CD4-positive, alpha-beta T cell treated with Interleukin-2 at 100 ng/mL for 4 hours (primary cell): ENCODE results near the gene DYNC2I2.
"Not testable (repeated sequence)": the region's sequence is repeated elsewhere in the genome, so short reads cannot be mapped to it uniquely, and the experiment has no call there.

Experiments
- DNase-seq: peaks from one replicate; pipeline ENCODE4 v3.0.0-alpha.2; 2020; ENCODE audit warnings: low spot score

DYNC2I2 gene

DNA sequence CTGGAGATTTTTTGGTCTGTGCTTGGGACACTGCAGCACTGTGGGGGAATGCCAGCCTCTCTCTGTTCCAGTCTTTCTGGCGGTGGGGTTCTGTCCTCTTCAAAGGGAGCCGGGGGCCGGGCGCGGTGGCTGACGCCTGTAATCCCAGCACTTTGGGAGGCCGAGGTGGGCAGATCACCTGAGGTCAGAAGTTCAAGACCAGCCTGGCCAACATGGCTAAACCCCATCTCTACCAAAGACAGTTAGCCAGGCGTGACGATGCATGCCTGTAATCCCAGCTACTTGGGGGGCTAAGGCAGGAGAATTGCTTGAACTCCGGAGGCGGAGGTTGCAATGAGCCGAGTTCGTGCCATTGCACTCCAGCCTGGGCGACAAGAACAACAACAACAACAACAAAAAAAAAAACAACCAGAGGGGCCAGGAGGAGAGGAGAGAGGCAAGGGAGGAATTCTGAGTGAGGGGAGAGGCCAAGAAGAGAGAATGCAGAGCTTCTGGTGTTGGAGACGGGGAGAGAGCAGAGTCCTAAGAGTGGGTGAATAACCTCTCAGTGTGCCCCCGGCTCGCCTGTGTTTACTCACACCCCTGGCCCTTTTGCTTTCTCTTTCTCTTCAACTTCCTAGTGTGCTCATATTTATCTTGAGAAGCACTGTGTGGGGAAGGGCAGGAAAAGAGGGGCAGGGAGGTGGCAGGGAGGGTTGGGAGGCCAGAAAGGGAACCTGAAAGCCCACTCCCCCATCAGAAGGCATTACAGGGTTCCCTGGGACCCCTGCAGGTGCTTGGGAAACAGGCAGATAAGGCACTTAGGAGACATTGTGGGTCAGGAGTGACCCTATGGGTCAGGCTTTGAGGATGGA lies 29.2 kb upstream of the DYNC2I2 start:
- peak; percentile 65 for DNase-seq

DNA sequence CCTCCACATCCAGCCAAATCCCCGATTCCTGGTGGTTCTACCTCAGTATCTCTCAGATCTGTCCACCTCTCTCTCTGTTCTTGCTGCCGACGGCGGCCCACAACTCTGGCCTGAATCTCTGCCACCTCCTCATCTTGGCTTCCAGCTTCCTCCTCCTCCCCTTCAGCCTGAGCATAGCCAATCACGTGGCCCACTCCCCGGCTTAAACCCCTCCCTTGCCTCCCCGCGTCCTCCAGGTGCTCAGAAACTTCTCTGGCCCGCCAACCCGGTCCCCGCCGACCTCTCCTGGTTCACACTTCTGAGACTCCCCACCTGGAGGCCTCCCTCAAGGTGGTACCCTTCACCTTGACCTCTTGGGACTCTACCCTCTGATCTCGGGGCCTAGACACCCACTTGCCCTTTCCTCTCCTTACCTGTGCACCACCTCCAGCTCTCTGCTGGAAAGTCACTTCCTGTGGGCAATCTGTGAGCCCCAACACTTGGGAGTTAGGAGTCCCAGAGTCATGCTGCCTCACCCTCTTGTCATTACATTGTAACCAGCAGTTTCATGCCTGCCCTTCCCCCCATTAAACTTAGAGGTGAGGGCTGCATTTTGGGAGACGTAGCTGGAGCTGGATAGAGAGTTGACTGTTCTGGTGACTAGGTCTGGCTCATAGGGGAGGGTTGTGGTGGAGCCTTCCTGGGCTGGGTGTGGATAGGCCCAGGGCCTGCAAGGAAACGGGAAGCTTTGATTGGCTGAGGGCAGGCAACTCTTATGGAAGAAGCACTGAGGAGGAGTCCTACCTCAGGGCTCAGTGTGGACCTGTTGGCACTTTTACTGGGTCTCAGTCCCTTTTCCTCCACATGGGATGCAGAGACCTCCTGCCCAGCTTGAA lies 27.9 kb upstream of the DYNC2I2 start:
- peak; percentile 78 for DNase-seq

DNA sequence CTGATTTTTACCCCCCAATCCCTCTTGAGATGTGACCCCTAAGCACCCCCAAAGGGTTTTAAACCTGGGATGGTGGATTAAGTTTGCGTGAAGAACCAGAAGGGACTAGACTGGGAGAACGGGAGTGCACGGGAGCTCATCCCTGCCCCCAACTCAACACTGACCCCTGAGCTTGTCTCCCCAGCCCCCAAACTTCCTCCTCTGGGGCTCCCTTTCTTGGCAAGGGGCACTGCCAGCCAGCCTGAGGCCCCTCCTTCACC lies 27.3 kb upstream of the DYNC2I2 start:
- no peak for DNase-seq

DNA sequence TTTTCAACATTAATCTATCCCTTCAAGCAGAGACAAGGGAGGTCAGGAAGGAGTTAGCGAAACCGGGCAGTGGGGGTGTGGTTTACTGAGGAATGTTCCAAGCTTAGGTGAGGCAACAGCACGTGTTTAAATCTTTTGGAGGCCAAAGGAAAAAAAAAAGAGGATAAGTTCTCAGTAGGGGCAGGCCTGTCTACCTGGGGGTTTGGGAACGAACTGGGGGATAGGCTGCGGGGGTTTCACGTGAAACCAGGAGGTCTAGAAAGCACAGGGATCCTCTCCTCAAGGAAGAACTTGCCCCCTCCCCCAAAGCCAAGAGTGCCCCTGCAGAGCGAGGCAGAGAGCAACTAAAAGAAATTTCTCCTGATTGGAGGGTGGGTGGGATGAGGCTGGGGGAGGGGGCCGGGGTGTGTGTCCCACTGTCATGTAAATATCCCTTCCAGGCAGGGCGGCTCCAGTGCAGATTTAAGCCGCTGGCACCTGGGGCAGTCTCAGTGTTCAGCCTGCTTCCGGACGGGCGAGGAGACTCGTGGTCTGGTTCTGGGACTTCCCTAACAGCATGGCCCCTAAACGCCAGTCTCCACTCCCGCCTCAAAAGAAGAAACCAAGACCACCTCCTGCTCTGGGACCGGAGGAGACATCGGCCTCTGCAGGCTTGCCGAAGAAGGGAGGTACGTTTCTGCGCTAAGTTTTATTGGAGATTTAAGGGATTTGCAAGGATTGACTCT lies 26.9 kb upstream of the DYNC2I2 start:
- DNase-seq: no peak

DNA sequence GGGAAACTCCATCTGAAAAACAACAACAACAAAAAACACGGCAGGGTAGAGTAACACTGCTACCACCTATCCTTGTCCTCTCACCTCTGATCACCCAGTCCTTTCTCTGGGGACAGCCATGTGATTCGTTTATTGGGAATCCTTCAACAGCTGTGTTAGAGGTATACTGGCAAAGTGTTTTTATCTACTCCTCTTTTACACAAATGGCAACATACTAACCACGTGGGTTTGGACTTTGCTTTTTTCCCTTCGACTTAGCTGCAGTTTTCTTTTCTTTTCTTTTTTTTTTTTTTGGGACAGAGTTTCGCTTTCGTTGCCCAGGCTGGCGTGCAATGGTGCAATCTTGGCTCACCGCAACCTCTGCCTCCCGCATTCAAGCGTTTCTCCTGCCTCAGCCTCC lies 21.1 kb upstream of the DYNC2I2 start:
- DNase-seq: no peak

DNA sequence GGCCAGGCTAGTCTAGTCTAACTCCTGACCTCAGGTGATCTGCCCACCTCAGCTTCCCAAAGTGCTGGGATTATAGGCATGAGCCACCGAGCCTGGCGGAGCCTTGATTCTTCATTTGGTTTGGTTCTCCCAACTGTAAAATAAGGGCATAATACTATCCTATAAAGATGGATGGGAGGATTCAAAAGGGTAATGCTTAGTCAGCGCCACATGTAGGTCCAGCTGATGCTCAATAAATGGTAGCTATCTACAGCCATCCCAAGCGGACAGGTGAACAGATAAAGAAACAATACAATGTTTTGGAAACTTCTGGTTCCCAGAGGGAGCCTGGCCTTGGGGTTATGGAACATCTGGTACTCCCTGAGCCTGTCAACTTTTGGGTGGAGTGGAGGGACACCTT lies 18.7 kb upstream of the DYNC2I2 start:
- DNase-seq: no peak

DNA sequence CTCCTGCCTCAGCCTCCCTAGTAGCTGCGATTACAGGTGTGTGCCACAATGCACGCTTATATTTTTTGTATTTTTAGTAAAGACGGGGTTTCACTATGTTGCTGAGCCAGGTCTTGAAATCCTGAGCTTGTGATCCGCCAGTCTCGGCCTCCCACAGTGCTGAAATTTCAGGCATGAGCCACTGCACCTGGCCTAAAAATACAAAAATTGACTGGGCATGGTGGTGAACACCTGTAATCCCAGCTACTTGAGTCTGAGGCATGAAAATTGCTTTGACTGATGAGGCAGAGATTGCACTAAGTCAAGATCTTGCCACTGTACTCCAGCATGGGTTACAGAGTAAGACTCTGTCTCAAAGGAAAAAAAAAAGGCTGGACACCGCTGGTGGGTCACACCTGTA lies 13.1 kb upstream of the DYNC2I2 start:
- no peak for DNase-seq

DNA sequence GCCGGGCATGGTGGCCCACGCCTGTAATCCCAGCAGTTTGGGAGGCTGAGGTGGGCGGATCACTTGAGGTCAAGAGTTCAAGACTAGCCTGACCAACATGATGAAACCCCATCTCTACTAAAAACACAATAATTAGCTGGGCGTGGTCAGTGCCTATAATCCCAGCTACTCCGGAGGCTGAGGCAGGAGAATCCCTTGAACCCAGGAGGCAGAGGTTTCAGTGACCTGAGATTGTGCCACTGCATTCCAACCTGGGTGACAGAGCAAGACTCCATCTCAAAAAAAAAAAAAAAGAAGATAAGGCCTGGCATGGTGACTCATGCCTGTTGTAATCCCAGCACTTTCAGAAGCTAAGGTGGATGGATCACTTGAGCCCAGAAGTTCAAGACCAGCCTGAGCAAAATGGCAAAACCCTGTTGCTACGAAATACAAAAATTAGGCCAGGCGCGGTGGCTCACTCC lies 9.9 kb upstream of the DYNC2I2 start:
- not testable (repeated sequence) for DNase-seq

DNA sequence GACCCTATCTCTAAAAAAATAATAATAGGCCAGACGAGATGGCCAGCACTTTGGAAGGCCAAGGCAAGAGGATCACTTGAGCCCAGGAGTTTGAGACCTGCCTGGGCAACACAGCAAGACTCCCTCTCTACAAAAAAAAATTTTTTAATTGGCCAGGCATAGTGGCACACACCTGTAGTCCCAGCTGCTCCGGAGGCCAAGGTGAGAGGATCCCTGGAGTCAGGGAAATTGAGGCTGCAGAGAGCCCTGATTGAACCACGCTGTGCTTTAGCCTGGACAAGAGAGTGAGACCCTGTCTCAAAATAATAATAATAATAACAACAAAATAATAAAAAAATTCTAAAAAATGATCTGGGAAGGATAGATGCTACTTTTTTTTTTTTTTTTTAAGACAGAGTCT lies 1.1 kb upstream of the DYNC2I2 start:
- DNase-seq: no peak

DNA sequence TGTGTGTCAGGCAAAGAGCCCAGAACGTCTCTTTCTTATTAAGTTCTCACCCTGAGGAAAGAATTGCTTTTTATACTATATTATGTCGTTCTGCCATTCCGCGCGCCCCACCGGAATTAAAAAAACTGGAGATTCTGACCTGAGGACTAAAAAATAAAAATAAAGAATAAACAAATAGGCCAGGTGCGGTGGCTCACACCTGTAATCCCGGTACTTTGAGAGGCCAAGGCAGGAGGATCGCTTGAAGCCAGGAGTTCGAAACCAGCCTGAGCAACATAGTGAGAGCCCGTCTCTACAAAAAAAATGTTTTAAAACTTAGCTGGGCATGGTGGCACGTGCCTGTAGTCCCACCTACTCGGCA lies 677 bp upstream of the DYNC2I2 start:
- no peak for DNase-seq

DNA sequence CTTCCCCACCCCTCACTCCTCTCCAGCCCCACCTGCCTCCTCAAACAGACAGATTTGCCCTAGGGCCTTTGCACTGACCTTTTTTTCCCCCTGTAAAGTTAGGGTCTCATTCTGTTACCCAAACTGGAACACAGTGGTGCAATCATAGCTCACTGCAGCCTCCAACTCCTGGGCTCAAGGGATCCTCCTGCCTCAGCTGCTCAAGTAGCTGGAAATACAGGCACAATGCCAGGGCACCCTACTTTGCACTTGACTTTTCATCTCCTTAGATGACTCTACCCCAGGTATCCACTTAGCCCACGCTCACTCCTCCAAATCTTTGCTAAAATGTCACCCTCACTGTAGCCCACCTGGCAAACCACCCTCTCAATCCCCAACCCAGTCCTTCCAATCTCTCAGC lies 2.2 kb downstream of the DYNC2I2 start:
- no peak for DNase-seq

DNA sequence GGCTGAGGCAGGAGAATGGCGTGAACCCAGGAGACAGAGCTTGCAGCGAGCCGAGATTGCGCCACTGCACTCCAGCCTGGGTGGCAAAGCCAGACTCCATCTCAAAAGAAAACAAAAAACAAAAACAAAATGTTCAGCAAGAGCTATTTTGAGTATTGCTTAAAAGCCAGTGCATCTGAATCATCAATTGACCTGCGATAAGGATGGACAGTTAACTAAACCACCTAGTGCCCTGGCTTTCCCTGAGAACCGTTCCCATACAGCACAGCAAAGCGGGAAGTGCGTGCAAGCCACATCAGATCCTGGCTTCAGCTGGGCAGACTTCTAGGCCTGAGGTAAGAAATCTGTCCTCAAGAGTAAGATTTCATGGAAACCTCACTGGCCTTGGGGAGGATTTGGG lies 2.7 kb downstream of the DYNC2I2 start:
- no peak for DNase-seq

DNA sequence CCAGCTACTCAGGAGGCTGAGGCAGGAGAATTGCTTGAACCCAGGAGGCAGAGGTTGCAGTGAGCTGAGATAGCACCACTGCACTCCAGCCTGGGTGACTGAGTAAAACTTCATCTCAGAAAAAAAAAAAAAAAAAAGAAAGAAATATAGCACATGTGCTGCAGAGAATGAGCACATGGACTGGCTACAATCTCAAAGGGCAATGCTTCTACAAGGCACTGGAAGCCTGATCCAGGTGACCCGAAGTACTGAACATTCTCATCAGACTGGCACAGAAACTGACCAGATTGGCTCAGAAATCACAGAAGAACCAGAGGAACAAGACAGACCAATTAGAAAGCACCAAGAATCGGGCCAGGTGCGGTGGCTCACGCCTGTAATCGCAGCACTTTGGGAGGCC lies 4.8 kb downstream of the DYNC2I2 start:
- no peak for DNase-seq

DNA sequence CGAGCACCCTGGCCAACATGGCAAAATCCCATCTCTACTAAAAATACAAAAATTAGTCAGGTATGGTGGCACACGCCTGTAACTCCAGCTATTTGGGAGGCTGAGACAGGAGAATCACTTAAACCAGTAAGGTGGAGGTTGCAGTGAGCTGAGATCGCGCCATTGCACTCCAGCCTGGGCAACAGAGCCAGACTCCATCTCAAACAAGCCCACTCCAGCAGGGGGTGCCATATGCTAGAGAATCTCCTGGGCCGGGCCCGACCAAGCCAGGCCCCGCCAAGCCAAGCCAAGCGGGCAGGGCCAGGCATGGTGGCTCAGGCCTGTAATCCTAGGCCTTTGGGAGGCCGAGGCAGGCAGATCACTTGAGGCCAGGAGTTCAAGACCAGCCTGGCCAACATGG lies 8.4 kb downstream of the DYNC2I2 start:
- peak; percentile 67 for DNase-seq

DNA sequence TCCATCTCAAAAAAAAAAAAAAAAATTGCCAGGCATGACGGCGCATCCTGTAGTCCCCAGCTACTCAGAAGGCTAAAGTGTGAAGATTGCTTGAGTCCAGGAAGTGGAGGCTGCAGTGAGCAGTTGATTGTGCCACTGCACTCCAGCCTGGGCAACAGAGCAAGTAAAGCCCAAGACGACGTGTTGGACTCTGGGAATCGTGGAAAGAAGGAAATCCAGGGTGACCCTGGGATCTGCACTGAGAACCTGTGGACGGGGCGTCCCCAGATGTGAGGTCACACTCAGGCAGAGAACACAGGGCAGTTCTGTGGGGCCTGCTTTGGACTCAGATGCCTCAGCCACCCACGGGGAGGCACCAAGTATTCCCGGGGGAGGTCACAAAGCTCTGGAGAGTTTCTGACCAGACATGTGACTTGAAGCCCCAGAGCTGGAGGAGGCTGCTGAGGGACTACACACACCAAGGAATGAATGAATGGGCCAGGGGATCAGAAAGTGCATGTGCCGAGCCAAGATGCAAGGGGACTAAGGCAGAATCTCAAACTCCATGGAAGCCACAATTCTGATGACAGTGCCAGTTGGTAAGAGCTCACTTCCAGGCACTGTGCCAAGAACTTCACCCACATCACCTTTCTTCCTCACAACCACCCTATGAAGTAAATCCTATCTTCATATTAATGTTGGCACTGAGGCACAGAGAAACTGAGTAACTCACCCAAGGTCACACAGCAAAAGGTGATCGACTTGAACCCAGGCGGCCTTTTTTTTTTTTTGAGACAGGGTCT lies 12.9 kb downstream of the DYNC2I2 start:
- DNase-seq: no peak

DNA sequence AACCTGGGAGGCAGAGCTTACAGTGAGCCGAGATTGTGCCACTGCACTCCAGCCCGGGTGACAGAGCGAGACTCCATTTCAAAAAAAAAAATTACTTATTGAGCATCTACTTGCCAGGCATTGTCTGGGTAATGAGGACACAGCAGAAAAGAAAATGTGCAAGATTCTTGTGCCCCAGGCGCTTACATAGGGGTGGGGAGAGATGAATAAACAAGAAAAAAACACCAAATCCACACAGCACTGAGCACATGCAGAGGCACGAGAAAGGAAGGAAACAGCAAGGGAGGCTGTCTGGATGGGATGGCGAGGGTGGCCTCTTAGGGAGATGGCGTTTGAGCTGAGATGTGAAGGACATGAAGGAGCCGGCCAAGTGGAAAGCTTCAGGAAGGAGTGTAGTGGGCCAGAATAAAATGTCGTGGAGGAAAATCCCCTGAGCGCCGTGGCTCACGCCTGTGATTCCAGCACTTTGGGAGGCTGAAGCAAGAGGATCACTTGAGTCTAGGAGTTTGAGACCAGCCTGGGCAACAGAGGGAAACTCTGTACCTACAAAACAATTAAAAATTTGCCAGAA lies 13.9 kb downstream of the DYNC2I2 start:
- no peak for DNase-seq

DNA sequence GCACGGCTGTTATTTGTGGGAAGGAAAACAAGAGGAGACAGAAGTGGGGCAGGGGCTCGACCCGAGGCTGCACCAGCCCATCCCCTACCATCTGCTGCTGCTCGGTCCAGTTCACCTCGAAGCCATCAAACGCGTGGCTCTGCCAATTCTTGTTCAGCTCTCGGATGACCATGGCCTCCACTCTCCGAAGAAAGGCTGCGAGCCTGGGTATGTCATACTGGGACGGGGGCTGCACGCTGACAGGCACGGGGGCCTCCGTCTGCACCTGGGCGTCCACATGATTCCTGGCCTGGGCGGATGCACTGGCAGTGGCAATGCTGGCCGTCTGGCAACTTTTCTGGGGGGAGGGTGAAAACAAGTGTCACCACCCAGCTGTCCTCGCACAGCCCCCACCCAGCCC lies 16.0 kb downstream of the DYNC2I2 start:
- no peak for DNase-seq

DNA sequence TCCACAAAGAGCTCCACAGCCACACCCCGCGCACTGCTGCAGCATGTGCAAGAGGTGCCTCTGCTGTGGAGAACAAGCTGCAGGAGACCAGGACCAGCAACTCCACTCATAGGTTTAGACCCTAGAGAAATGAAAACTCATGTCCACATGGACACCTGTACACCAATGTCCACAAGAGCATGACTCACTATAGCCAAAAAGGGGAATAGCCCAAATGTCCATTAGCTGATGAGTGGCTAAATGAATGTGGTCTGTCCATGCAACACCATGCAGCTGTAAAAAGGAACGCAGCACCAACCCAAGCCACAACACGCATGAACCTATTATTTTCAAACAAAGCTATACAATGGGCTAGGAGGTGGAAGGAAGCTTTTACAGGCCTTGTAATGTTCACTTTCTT lies 18.1 kb downstream of the DYNC2I2 start:
- DNase-seq: no peak

DNA sequence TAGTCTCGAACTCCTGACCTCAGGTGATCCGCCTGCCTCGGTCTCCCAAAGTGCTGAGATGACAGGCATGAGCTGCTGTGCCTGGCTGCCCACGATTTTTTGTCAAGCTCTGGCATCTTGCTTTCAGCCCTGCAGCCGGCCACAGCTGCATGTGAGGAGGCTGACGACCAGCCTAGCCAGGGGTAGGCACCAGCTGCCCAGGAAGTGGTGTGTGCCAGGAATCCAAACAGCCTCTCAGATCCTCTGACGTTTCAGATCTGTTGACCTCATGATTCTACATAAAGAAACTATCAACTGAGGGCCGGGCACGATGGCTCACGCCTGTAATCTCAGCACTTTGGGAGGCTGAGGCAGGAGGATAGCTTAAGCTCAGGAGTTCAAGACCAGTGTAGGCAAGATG lies 19.0 kb downstream of the DYNC2I2 start:
- no peak for DNase-seq

DNA sequence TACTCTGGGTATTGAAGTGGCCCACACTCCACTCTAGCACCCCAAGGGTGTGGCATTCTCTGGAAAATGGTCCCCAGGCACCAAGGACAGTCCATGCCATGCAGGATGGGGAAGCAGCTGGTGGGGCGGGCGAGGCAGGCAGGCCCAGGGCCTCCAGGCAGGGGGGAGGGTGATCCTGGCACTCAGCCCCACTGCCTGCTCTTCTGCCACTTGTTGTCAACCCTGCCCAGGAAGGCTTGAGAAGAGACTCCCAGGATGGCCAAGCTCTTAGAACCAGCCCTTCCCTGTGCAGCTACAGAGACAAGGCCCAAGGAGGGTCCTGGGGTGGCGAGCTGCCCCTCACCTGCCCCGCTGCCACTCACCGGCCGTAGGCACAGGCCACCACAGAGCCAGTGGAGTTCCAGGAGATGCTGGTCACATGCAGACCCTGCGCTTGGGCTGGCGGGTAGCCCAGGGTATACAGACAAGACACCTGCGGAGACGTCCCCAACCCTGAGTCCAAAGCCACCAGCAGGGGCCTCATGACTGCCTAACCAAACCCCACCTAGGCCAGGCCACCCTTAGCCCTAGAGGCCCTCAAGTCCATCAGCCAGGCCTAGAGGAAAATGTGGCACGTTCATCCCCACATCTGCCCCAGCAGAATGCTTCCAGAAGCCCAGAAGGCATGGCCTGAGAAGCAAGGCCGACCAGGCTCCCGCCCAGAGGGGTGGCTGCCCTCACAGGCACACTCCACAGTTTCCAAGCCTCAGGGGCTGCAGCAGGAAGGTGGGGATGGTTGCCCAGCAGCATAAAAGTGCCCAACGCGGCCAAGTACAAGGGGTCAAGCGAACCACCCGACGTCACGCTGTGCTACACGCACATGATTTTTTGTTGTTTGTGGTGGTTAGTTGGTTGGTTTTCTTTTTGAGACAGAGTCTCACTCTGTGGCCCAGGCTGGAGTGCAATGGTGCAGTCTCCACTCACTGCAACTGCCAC lies 19.8 kb downstream of the DYNC2I2 start:
- no peak for DNase-seq

DNA sequence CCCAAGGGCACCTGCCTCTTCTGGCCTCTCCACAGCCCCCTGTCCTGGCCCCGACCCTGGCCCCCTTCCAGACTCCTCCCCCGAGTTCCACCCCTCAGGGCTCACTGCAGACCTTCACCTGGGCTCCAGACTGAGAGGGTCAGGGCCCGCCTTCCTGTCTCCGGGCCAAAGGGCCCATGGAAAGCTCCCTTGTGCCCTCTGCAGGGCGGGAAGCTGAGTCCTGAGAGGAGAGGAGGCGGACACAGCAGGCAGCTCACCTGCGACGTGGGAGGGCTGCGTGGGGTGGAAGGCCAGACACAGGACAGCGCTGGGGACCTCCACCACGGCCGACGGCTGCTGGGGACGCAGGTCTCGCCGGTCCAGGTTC lies 20.6 kb downstream of the DYNC2I2 start:
- DNase-seq: no peak
